T-helper 1 cell (primary cell): Measurements from ENCODE around the gene ELF4.
"Not testable (repeated sequence)": the region's sequence is repeated elsewhere in the genome, so short reads cannot be mapped to it uniquely, and the experiment has no call there.

Experiments
- DNase-seq, 5 donors: peaks; one replicate each; pipeline ENCODE4 v3.0.0-alpha.2; 2012 to 2020
- total RNA-seq, 4 donors: gene quantifications; one replicate each; lab custom pipeline; 2026; lab: John Stamatoyannopoulos, UW

The ELF4 gene
- 40.1 to 57.0 (median 50.6) reads per million in 4 donors for total RNA-seq

DNA sequence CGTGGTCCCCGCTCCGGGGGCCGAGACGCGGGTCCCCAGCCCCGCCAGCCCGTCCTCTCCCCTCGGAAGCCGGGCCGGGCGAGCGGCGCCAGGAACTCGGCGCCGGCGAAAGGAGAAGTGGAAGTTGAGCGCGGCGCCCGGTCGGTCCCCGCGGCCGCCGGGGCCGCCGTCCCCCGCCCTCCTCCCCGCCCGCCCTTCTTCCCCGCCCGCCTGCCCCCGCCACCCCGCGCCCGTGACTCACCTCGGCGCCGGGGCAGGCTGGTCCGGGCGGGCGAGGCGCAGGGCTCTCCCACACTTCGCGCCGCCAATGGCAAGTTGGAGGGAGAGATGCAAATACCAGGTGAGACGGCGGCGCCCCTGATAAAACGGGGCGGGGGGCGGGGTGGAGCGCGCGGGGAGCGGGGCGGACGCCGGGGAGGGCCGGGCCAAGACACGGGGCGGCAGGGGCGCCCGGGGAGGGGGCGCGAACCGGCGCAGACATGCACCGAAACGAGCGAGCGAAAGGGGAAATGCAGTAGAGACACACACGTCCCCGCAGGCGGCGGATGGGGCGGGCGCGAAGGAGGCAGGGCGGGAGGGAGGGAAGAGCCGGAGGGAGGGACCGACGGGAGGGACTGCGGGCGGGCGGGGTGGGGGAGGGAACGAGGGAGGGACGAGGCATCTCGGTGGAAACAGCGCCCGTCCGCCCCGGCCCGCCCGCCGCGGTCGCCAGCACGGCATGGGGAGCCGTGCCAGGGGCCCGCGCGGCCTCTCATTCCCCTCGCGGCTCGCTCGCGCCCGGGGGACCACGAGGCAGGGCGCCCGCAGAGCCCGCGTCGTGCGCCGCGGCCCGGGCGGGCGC lies at the start of gene ELF4:
ELF4 (minus strand) TSS at position 119 of the 841 bp plus-strand sequence. CDS start 29,167 bp downstream, outside the sequence.
- DNase-seq = peak; percentile 35 to 65 (median 48)

DNA sequence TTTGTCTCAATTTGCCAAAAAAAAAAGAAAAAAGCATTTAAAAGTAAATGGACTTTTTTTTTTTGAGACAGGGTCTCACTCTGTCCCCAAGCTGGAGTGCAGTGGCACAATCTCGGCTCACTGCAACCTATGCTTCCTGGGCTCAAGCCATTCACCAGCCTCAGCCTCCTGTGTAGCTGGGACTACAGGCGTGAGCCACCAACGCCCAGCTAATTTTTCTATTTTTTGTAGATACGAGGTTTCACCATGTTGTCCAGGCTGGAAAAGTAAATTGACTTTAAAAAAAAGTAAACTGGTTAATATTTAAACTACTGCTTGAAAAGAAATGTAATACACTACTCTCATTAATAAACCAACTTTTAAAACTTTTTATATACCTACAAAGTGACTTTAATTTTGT lies 49.5 kb upstream of the ELF4 start:
- DNase-seq = no peak

DNA sequence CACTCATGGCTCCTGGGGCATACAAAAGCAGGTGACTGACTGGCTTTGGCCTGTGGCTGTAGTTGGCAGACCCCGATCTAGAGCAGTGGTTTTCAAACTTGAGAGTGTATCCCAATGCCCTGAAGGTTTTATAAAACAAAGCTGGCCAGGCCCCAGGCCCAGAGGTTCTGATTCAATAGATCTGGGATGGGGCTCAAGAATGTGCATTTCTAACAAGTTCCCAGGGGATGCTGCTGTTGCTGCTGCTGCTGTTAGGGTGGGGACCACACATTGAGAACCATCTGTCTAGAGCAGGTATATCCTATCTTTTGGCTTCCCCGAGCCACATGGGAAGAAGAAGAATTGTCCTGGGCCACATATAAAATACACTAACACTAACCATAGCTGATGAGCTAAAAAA lies 48.0 kb upstream of the ELF4 start:
- no peak for DNase-seq

DNA sequence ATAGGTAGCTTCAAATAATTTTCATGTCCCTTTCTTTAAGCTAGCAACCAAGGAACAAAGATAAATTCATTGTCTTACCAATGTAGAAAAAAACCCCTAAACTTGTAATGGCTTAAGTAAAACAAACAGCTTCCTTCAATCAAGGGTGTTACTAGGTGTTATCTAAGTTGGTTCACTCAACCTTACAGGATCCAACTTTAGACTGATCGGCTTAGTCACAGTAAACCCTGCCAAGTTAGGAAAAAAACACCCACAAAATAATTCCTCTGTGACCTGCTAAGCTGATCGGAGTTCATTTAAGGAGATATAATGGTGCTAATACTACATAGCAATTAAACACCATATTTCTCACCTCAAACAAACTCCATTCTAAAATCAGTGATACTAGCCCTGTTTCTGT lies 45.3 kb upstream of the ELF4 start:
- no peak for DNase-seq

DNA sequence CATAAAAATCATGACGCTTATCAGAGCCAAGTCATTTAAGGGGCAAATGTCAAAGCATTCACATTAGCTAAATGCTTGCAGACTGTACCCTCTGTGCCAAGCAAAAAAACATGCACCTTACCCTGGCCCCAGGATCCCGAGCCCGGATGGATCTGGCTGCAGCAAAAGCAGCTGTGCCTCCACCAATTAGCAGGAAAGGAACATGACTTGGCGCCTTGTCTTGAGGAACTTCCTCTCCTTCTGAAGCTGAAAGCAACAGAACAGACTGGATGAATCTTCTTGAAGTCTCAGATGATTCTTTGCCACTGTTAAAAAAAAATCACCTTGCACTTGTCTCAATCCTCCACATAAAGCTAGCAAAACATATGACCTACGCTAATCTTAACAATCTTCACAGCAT lies 37.3 kb upstream of the ELF4 start:
- DNase-seq = no peak

DNA sequence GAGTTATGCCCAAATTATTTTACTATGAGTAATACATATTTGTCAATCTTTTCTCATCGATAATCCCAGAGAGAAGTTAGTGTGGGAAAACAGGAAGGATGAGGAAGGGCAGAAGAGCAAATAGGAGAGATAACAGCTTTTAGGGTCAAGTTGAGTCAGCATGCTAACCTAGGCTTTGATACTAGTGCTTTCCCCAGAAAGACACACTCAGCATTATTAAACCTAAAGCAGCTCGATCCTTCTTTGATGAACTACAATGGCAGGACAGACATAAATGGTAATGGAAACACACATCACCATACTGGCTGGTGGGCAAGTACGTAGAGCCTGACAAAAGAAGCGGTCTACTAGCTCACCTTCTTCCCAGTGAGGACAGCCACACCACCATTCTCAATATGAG lies 34.8 kb upstream of the ELF4 start:
- DNase-seq = no peak

DNA sequence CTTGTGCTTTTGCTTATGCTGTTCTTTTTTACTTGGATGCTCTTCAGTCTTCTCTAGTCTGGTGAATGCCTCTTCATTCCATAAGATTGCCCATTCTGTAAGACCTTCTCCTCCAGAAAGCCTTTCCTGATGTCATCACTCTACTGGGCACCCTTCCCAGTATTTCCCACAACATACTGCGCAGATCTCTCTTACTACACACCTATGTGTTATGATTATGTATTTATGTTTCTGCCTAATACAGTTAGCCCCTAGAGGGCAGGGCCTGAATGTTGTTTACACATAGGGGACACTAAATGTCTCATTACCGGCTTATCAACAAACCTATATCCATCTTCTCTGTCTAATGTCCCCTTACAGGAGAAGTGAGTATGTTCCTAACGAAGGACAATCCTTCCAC lies 34.2 kb upstream of the ELF4 start:
- no peak for DNase-seq

GRCh38 chrX:130139474-130140201 lies 29.3 kb upstream of the ELF4 start:
- DNase-seq = no peak

GRCh38 chrX:130136961-130137360 lies 26.7 kb upstream of the ELF4 start:
- DNase-seq = no peak

DNA sequence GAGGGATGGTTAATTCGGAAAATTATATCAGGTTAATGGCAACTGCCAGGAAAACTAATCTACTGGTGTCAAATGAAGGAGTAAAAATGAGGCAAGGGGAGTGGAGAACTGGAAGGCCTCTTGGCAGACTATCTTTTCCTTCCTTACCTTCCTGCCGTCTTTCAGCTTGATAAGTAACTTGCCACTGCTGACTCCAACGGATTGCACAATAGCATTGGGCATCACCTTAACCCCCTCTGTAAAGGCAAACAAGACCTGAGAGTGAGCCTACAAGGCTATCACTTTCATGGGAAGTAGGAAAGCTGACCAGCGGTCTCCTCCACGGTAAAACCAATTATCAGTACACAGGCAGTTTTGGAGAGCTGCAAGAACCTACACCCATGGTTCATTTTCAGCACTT lies 26.2 kb upstream of the ELF4 start:
- DNase-seq = no peak

GRCh38 chrX:130130990-130131389 lies 20.7 kb upstream of the ELF4 start:
- no peak for DNase-seq

DNA sequence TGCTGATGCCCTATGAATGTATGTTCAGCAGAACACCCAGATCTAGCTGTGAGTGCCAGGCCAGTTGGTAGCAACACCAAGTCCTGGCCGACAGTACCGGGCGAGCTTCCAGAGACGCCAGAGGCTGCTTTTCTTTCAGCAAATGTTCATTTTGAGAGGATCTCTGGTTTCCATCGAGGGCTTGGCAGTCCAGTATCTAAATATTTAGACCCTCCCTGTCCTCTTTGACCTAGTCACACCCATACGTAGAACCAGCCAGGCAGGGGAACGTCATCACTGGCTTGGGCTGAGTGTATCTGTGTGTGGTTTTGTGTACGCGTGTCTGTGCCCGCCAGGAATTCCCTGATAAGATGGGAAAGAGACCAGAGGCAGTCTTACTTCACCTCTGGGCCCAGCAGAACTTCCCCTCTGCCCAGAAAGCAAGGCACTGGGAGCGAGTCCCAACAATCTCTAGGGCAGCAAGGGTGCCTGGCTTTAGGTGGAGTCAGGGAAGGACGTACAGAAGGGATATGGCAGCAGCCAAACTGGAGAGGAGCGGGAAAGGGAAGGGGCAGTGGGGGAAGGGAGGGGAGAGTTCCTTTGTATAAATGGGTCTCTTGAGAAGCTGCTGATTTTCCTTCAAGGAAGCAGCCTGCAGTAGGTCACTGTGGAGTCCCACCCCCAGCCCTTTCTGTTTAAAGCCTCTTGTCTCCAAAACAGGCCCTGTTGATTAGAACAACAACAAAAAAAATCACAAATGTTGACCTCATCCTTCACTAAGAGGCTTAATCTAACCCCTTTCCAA lies 15.0 kb upstream of the ELF4 start:
- no peak for DNase-seq

GRCh38 chrX:130124577-130124976 lies 14.3 kb upstream of the ELF4 start:
- DNase-seq = no peak

GRCh38 chrX:130121505-130121800 lies 11.2 kb upstream of the ELF4 start:
- no peak for DNase-seq

DNA sequence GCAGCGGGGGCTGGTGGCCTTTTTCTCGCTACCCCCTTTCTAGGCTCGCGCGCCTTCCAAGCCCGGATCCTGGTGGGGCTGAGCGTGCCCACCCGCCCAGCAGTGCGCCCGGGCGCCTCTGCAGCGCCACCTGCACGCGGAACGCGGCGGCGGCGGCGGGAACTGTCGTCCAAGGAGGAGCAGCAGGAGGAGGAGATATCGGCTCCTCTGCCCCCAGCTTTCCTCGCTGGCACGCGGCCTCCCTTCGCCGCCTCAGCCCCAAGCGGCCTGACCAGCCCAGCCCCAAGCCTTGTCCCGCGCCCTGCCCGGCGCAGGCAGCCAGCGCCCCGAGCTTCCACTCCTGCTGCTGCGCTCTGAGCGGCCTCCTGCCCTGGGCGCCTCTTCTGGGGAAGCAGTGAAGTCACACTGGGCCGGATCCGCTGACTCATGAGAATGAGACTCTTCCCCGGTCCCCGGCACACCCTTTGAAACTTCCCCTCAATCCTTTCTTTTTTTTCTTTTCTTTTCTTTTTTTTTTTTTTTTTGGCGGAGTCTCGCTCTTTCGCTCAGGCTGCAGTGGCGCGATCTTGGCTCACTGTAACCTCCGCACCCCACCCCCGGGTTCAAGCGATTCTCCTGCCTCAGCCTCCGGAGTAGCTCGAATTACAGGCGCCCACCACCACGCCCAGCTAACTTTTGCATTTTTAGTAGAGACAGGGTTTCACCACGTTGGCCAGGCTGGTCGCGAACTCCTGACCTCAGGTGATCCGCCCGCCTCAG lies 10.6 kb upstream of the ELF4 start:
- DNase-seq = peak; percentile 32 to 66 (median 60)

GRCh38 chrX:130120321-130120731 lies 10.0 kb upstream of the ELF4 start:
- no peak for DNase-seq

DNA sequence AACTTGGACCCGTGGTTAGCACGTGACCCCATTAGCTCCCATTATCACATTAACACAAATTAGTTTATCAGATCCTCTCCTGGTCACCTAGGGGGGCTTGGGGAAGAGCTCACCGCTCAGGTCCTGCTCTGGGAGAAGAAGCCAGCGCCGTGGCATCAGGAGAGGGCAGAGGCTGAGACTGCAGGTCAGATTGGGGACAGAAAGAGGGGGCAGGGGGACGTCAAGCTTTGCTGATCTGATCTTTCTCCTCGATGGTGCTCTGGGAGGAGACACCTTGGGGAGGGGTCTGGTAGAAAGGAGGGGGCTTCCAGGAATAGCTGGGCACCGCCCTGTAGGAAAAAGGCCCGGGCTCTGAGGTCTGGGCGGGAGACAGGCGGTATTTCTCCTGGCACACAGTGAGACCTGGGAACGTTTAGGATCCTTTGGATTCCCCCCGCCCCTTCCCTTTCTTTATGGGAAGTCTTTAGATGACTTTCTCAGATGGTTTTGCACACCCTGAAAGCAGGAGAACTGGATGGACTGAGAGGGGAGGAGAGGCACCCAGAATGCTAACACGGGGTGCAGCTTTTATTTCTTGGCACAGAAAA lies 9.1 kb upstream of the ELF4 start:
- DNase-seq = no peak

GRCh38 chrX:130118441-130119311 lies 8.4 kb upstream of the ELF4 start:
- DNase-seq = peak in 1 of 5 donors; percentile 45

- DNase-seq = no peak
Measured at GRCh38 chrX:130117166-130117565, 6.9 kb upstream of the ELF4 start.

- DNase-seq = not testable (repeated sequence)
Measured at GRCh38 chrX:130115119-130115885, 5.0 kb upstream of the ELF4 start.
